ENCODE measurements around the gene B3GAT3.

Gene B3GAT3

GRCh38 chr11:62648967-62649364 lies 27.2 kb upstream of the B3GAT3 start:
- no peak overlapping the region for H3K4me2 ChIP-seq (ENCODE audit: low read depth, low read length, poor library complexity, severe bottlenecking)
- H3F3A ChIP-seq (ENCODE audit: insufficient read depth), result peaks cover 4% of the 10 kb centered on the region
- no peak overlapping the region for H3K4me3 ChIP-seq (ENCODE audit: insufficient read depth, low read length, poor library complexity, severe bottlenecking)
- no peak overlapping the region for H2AFZ ChIP-seq (ENCODE audit: low read depth, low read length, severe bottlenecking)
- no peaks in the 10 kb centered on the region for H4K20me1 ChIP-seq (ENCODE audit: low read depth, low read length)
- H3K79me2 ChIP-seq (ENCODE audit: insufficient read depth, low read length), result peaks cover 46% of the 10 kb centered on the region
- no peaks in the 10 kb centered on the region for H3K36me3 ChIP-seq (ENCODE audit: low read length)
- H3K27me3 ChIP-seq (ENCODE audit: low read length), result no peaks in the 10 kb centered on the region
- H3K9me2 ChIP-seq (replicated peaks; ENCODE audit: insufficient read depth, low read length), result no peaks in the 10 kb centered on the region
- no peak overlapping the region for H3K27ac ChIP-seq (ENCODE audit: low read depth, low read length)
- TF ChIP-seq EZH2phosphoT487 (conservative IDR thresholded peaks at IDR 0.05; ENCODE audit: low read length), result no peak
- no peak for TF ChIP-seq CTCF (IDR thresholded peaks at IDR 0.05; ENCODE audit: insufficient read depth, low read length, poor library complexity, severe bottlenecking)
- no peak overlapping the region for H3K9ac ChIP-seq (ENCODE audit: low read length)
- no peaks in the 10 kb centered on the region for H3K9me3 ChIP-seq (ENCODE audit: insufficient read depth, low read length)

GRCh38 chr11:62648185-62648966 lies 26.6 kb upstream of the B3GAT3 start:
- no peak for TF ChIP-seq CTCF (IDR thresholded peaks at IDR 0.05; ENCODE audit: insufficient read depth, low read length, poor library complexity, severe bottlenecking)
- TF ChIP-seq EZH2phosphoT487 (conservative IDR thresholded peaks at IDR 0.05; ENCODE audit: low read length), result no peak
- Histone ChIP-seq H3K27ac (ENCODE audit: low read depth, low read length) (no peak overlapping the region), H3K4me2 (ENCODE audit: low read depth, low read length, poor library complexity, severe bottlenecking) (no peak overlapping the region), H3K27me3 (ENCODE audit: low read length) (no peaks in the 10 kb centered on the region), H3K9me2 (replicated peaks; ENCODE audit: insufficient read depth, low read length) (no peaks in the 10 kb centered on the region), H2AFZ (ENCODE audit: low read depth, low read length, severe bottlenecking) (no peak overlapping the region), H3K9me3 (ENCODE audit: insufficient read depth, low read length) (no peaks in the 10 kb centered on the region), H3K4me3 (ENCODE audit: insufficient read depth, low read length, poor library complexity, severe bottlenecking) (no peak overlapping the region), H4K20me1 (ENCODE audit: low read depth, low read length) (no peaks in the 10 kb centered on the region), H3F3A (ENCODE audit: insufficient read depth) (peaks cover 4% of the 10 kb centered on the region), H3K36me3 (ENCODE audit: low read length) (no peaks in the 10 kb centered on the region), H3K79me2 (ENCODE audit: insufficient read depth, low read length) (peaks cover 52% of the 10 kb centered on the region), H3K9ac (ENCODE audit: low read length) (no peak overlapping the region)

GRCh38 chr11:62647609-62648005 lies 25.8 kb upstream of the B3GAT3 start:
- Histone ChIP-seq H3K27ac (ENCODE audit: low read depth, low read length) (no peak overlapping the region), H3K9me3 (ENCODE audit: insufficient read depth, low read length) (no peaks in the 10 kb centered on the region), H3K36me3 (ENCODE audit: low read length) (no peaks in the 10 kb centered on the region), H3K4me2 (ENCODE audit: low read depth, low read length, poor library complexity, severe bottlenecking) (no peak overlapping the region), H4K20me1 (ENCODE audit: low read depth, low read length) (no peaks in the 10 kb centered on the region), H3K9me2 (replicated peaks; ENCODE audit: insufficient read depth, low read length) (no peaks in the 10 kb centered on the region), H3K9ac (ENCODE audit: low read length) (no peak overlapping the region), H3F3A (ENCODE audit: insufficient read depth) (peaks cover 4% of the 10 kb centered on the region), H3K79me2 (ENCODE audit: insufficient read depth, low read length) (peaks cover 55% of the 10 kb centered on the region), H2AFZ (ENCODE audit: low read depth, low read length, severe bottlenecking) (no peak overlapping the region), H3K27me3 (ENCODE audit: low read length) (no peaks in the 10 kb centered on the region), H3K4me3 (ENCODE audit: insufficient read depth, low read length, poor library complexity, severe bottlenecking) (no peak overlapping the region)
- TF ChIP-seq EZH2phosphoT487 (conservative IDR thresholded peaks at IDR 0.05; ENCODE audit: low read length), result no peak
- no peak for TF ChIP-seq CTCF (IDR thresholded peaks at IDR 0.05; ENCODE audit: insufficient read depth, low read length, poor library complexity, severe bottlenecking)

Measured in SU-DHL-6 (cell line).